Mammary epithelial cell (primary cell): Measurements from ENCODE around the gene PTPN6.

Experiments
- CTCF ChIP-seq, 2 donors: IDR thresholded peaks in 1 of 2; conservative IDR thresholded peaks in 1 of 2; 2 replicates each; pipeline ENCODE4 v1.5.1; 2011 to 2012; ENCODE audit warnings: inconsistent platforms in 2 of 2, low read length in 2 of 2, mild to moderate bottlenecking in 2 of 2, control low read depth in 1 of 2, low read depth in 1 of 2; ENCODE audit not compliant: insufficient read depth in 1 of 2; ENCODE audit errors: extremely low read depth in 1 of 2
- EZH2 ChIP-seq: IDR thresholded peaks from 2 replicates; pipeline ENCODE4 v1.6.1; 2012; ENCODE audit warnings: low read length, inconsistent platforms, borderline replicate concordance

GRCh38 chr12:6935371-6936193 is 15.6 kb upstream of the PTPN6 start:
- no peak for TF ChIP-seq CTCF (conservative IDR thresholded peaks at IDR 0.05 in 1 of 2, IDR thresholded peaks at IDR 0.05 in 1 of 2; ENCODE audit: extremely low read depth in 1 of 2, insufficient read depth in 1 of 2, low read depth in 1 of 2, low read length in 2 of 2)
- no peak for TF ChIP-seq EZH2
